ENCODE results near the gene RTTN.
"Not testable (repeated sequence)": the region's sequence is repeated elsewhere in the genome, so short reads cannot be mapped to it uniquely, and the experiment has no call there.

RTTN gene

GRCh38 chr18:70205421-70206397, at the start of gene RTTN:
TSS of gene RTTN (minus strand) at chr18:70205687. CDS start at chr18:70205658, 29 bp downstream.
- DNase-seq (ENCODE audit: low read depth), result peak; percentile 84

GRCh38 chr18:70250781-70251180, 45.3 kb upstream of the RTTN start:
- no peak for DNase-seq (ENCODE audit: low read depth)

- not testable (repeated sequence) for DNase-seq (ENCODE audit: low read depth)
Measured at GRCh38 chr18:70249861-70250260, 44.4 kb upstream of the RTTN start.

GRCh38 chr18:70249118-70249517, 43.6 kb upstream of the RTTN start:
- no peak for DNase-seq (ENCODE audit: low read depth)

- DNase-seq (ENCODE audit: low read depth), result no peak
Measured at GRCh38 chr18:70246061-70246466, 40.6 kb upstream of the RTTN start.

- no peak for DNase-seq (ENCODE audit: low read depth)
Measured at GRCh38 chr18:70243131-70243929, 37.8 kb upstream of the RTTN start.

- not testable (repeated sequence) for DNase-seq (ENCODE audit: low read depth)
Measured at GRCh38 chr18:70236921-70237320, 31.4 kb upstream of the RTTN start.

- DNase-seq (ENCODE audit: low read depth), result no peak
Measured at GRCh38 chr18:70235478-70235877, 30.0 kb upstream of the RTTN start.

GRCh38 chr18:70234667-70235459, 29.4 kb upstream of the RTTN start:
- no peak for DNase-seq (ENCODE audit: low read depth)

- DNase-seq (ENCODE audit: low read depth), result no peak
Measured at GRCh38 chr18:70233974-70234373, 28.5 kb upstream of the RTTN start.

- no peak for DNase-seq (ENCODE audit: low read depth)
Measured at GRCh38 chr18:70232261-70232660, 26.8 kb upstream of the RTTN start.

GRCh38 chr18:70229639-70230038, 24.2 kb upstream of the RTTN start:
- no peak for DNase-seq (ENCODE audit: low read depth)

GRCh38 chr18:70228536-70228935, 23.0 kb upstream of the RTTN start:
- DNase-seq (ENCODE audit: low read depth), result no peak

GRCh38 chr18:70227438-70227837, 22.0 kb upstream of the RTTN start:
- DNase-seq (ENCODE audit: low read depth), result no peak

- no peak for DNase-seq (ENCODE audit: low read depth)
Measured at GRCh38 chr18:70221915-70222278, 16.4 kb upstream of the RTTN start.

- DNase-seq (ENCODE audit: low read depth), result no peak
Measured at GRCh38 chr18:70221156-70221914, 15.8 kb upstream of the RTTN start.

GRCh38 chr18:70220628-70221027, 15.1 kb upstream of the RTTN start:
- no peak for DNase-seq (ENCODE audit: low read depth)

GRCh38 chr18:70219688-70220087, 14.2 kb upstream of the RTTN start:
- no peak for DNase-seq (ENCODE audit: low read depth)

GRCh38 chr18:70216788-70217187, 11.3 kb upstream of the RTTN start:
- DNase-seq (ENCODE audit: low read depth), result no peak

GRCh38 chr18:70207181-70207580, 1.7 kb upstream of the RTTN start:
- DNase-seq (ENCODE audit: low read depth), result no peak

GRCh38 chr18:70200286-70200685, 5.2 kb downstream of the RTTN start:
- no peak for DNase-seq (ENCODE audit: low read depth)
